ENCODE data around the gene EHMT1. TPM values are rescaled to one million over a fixed set of nuclear protein-coding genes. Genes with fewer than 3 reads are reported as not detected.

Gene EHMT1
- total RNA-seq, 1 experiment from 2014 or later, result 35.9 TPM

Small RNA genes within 50 kb of the gene (small RNA-seq; reads per million reads assigned to genes)
- gene MIR602 (not detected), gene RF00017 (not detected)

Other genes starting within 250 kb of the EHMT1 start
- gene EXD3, start 195.8 kb upstream of the EHMT1 start, total RNA-seq (2014; rRNA removed; shearing (Covaris generic); ENCODE audit: low replicate concordance), result 2.8 and 7.8 TPM in 2 replicates
- 0.51 TPM in 1 of 2 replicates, not detected in the other for gene NOXA1, start 195.6 kb upstream of the EHMT1 start, total RNA-seq (2014; rRNA removed; shearing (Covaris generic); ENCODE audit: low replicate concordance)
- not detected in 2 replicates for gene ENTPD8, start 177.6 kb upstream of the EHMT1 start, total RNA-seq (2014; rRNA removed; shearing (Covaris generic); ENCODE audit: low replicate concordance)
- gene NSMF, start 159.7 kb upstream of the EHMT1 start, total RNA-seq (2014; rRNA removed; shearing (Covaris generic); ENCODE audit: low replicate concordance), result 36.4 and 55.4 TPM in 2 replicates
- 1.8 and 3.3 TPM in 2 replicates for gene PNPLA7, start 68.6 kb upstream of the EHMT1 start, total RNA-seq (2014; rRNA removed; shearing (Covaris generic); ENCODE audit: low replicate concordance)
- gene MRPL41, start 67.1 kb upstream of the EHMT1 start, total RNA-seq (2014; rRNA removed; shearing (Covaris generic); ENCODE audit: low replicate concordance), result 46.9 and 115 TPM in 2 replicates
- gene DPH7, start 40.1 kb upstream of the EHMT1 start, total RNA-seq (2014; rRNA removed; shearing (Covaris generic); ENCODE audit: low replicate concordance), result 27.5 and 44.3 TPM in 2 replicates
- gene ZMYND19, start 28.5 kb upstream of the EHMT1 start, total RNA-seq (2014; rRNA removed; shearing (Covaris generic); ENCODE audit: low replicate concordance), result 18.8 and 34.4 TPM in 2 replicates
- gene ARRDC1, start 13.3 kb upstream of the EHMT1 start, total RNA-seq (2014; rRNA removed; shearing (Covaris generic); ENCODE audit: low replicate concordance), result 36.0 and 47.7 TPM in 2 replicates

Data from Karpas-422 (cell line).